Mononuclear cell (primary cell): ENCODE results near the gene ANKS4B. TPM values are rescaled to one million over a fixed set of nuclear protein-coding genes. Genes with fewer than 3 reads are reported as not detected.
"Not testable (repeated sequence)": the region's sequence is repeated elsewhere in the genome, so short reads cannot be mapped to it uniquely, and the experiment has no call there.

Experiments used
- H3K27me3 ChIP-seq: 2 replicates; pipeline ENCODE4 v1.6.0; 2011; ENCODE audit warnings: low read length, control low read depth; ENCODE audit not compliant: insufficient read depth
- H3K4me1 ChIP-seq: 2 replicates; pipeline ENCODE4 v1.5.1; 2011; ENCODE audit warnings: mild to moderate bottlenecking, low read length, control low read depth; ENCODE audit not compliant: insufficient read depth
- H3K4me3 ChIP-seq: 2 replicates; pipeline ENCODE4 v1.5.1; 2011; ENCODE audit warnings: mild to moderate bottlenecking, low read length, moderate library complexity
- H3K9me3 ChIP-seq: 2 replicates; pipeline ENCODE4 v1.5.1; 2011; ENCODE audit warnings: low read depth, mild to moderate bottlenecking, control low read depth, low read length
- total RNA-seq: library from RNA; depleted of rRNA; stranded (reverse); fragments of >200 nt; gene quantifications from one replicate; pipeline ENCODE4 v1.2.3, GENCODE V29; 2012

ANKS4B gene
- total RNA-seq, 1 donor, result not detected

GRCh38 chr16:21233045-21233520 is 416 bp upstream of the ANKS4B start:
- H3K4me1 ChIP-seq, result no peaks in the 10 kb centered on the region
- peaks cover 13% of the 10 kb centered on the region for H3K27me3 ChIP-seq
- no peaks in the 10 kb centered on the region for H3K9me3 ChIP-seq
- no peak overlapping the region for H3K4me3 ChIP-seq

DNA sequence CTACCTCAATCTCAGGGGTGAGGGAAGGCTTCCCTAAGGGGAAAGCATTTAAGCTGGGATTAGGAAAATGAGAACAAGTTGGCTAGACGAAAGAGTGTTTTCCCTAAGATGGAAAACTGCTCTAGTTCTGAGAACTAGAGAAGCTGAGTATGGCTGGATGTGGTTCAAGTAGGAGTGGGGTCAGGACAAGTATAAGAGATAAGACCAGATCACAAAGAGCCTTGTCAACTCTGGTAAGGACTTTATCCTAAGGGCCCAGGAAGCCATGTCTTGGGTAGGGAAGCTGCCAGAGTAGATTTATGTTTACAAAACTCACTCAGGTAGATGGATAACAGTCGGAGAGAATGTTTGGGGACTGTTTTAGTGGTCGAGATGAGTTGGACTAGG is 1.7 kb downstream of the ANKS4B start:
- peaks cover 10% of the 10 kb centered on the region for H3K27me3 ChIP-seq
- H3K9me3 ChIP-seq, result no peaks in the 10 kb centered on the region
- H3K4me3 ChIP-seq, result no peak overlapping the region
- H3K4me1 ChIP-seq, result no peaks in the 10 kb centered on the region

DNA sequence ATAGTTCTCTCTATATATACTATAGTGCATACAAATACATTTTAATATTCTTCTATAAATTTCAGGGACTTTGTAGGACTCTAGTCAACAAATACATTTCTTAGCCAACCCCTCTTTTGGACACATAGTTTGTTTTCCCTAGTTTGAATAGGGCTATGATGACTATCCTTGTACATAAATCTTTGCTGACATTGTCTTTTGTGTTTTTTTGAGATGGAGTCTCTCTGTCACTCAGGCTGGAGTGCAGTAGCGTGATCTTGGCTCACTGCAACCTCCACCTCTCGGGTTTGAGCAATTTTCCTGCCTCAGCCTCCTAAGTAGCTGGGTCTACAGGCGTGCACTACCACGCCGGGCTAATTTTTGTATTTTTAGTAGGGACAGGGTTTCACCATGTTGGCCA is 3.3 kb downstream of the ANKS4B start:
- H3K4me3 ChIP-seq, result no peak overlapping the region
- no peaks in the 10 kb centered on the region for H3K9me3 ChIP-seq
- no peaks in the 10 kb centered on the region for H3K4me1 ChIP-seq

DNA sequence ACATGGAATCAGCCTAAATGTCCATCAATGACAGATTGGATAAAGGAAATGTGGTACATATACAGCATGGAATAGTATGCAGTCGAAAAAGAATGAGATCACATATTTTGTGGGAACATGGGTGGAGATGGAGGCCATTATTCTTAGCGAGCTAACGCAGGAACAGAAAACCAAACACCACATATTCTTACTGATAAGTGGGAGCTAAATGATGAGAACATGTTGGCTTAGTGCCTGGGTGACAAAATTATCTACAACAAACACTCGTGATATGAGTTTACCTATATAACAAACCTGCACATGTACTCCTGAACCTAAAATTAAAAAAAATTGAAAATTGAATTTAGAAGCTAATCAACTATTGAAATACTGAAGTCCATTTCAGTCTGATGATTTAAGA is 6.1 kb downstream of the ANKS4B start:
- Histone ChIP-seq H3K4me1 (no peaks in the 10 kb centered on the region), H3K27me3 (no peaks in the 10 kb centered on the region), H3K9me3 (no peaks in the 10 kb centered on the region), H3K4me3 (no peak overlapping the region)

More for the DNA sequence above, 3.3 kb downstream of the ANKS4B start:
- H3K27me3 ChIP-seq, result peaks cover 6% of the 10 kb centered on the region

DNA sequence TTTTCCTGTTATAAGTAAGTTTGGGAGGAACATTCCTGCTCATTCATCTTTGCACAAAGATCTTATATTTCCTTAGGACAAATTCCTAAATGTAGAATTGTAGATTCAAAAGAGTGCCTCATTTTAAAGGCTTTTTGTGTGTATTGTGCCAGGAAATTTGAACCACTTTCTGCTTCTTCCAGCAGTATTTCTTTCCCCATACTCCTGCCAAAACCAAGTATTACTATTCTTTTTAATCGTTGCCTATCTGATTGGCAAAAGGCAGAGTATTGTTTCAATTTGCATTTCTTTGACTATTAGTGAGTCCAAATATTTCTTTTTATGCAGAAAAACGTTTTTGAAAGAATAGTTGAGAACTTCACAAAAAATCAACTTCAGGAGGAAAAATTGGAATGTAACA is 9.3 kb downstream of the ANKS4B start:
- no peaks in the 10 kb centered on the region for H3K9me3 ChIP-seq
- H3K27me3 ChIP-seq, result no peaks in the 10 kb centered on the region
- H3K4me3 ChIP-seq, result no peak overlapping the region
- H3K4me1 ChIP-seq, result no peaks in the 10 kb centered on the region

DNA sequence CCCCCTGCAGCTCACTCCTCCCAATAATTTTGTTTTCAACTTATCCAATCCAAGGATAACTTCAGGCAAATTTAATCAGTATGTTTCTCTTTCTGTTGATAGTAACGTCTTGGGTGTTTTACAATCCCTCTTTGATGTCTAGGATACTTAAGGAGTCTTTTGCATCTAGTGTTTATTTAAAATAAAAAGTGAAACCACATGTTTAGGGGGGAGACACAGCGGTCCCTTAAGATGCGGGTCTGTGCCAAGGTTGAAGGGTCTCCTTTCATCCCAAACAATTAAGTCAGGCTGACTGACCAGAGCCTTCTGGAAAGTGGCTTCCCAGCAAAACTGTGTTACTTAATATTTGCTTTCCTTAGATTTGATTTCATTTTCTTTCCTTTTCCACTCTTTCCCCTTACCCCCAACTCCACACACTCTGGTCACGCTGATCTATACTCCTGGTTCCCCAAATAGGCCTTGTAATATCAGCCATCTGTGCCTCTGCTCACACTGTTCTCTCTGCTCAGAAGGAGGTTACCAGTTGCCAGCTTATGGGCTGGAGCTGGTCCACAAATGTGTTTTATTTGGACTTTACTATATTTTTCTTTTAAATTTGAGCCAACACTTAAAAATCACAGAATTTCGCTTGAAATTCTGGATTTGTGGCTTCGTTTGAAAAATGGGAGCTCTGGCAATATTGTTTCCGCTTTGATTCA is 11.2 kb downstream of the ANKS4B start:
- Histone ChIP-seq H3K4me1 (no peaks in the 10 kb centered on the region), H3K4me3 (no peak overlapping the region), H3K9me3 (no peaks in the 10 kb centered on the region), H3K27me3 (no peaks in the 10 kb centered on the region)

GRCh38 chr16:21248179-21248578 is 14.7 kb downstream of the ANKS4B start:
- not testable (repeated sequence) for H3K4me1 ChIP-seq, H3K4me3 ChIP-seq, H3K27me3 ChIP-seq, H3K9me3 ChIP-seq

- H3K4me1 ChIP-seq, result no peaks in the 10 kb centered on the region
- H3K27me3 ChIP-seq, result no peaks in the 10 kb centered on the region
- no peaks in the 10 kb centered on the region for H3K9me3 ChIP-seq
- no peak overlapping the region for H3K4me3 ChIP-seq
These were observed 16.8 kb downstream of the ANKS4B start for GRCh38 chr16:21250072-21250923.

DNA sequence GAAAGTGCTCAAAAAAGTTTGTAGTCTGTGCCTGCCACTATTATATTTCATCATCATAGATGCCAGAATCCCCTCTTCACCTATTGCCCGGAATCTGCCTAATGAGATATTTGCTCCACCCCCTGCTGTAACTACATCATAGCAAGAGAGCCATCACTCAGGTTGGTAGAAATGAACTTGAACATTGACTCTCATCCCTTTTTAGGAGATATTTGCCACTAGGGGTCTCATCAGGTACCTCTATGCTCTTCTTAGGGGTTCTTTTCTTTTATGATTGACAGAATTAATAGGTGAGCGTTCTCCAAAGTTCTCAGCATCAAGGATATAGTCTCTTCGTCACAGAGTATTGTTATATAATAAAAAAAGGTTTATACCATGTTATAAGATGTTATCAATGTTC is 20.0 kb downstream of the ANKS4B start:
- Histone ChIP-seq H3K9me3 (no peaks in the 10 kb centered on the region), H3K4me3 (no peak overlapping the region), H3K27me3 (no peaks in the 10 kb centered on the region), H3K4me1 (no peaks in the 10 kb centered on the region)

GRCh38 chr16:21256636-21257035 is 23.1 kb downstream of the ANKS4B start:
- Histone ChIP-seq H3K27me3 (no peaks in the 10 kb centered on the region), H3K9me3 (no peaks in the 10 kb centered on the region), H3K4me1 (no peaks in the 10 kb centered on the region), H3K4me3 (no peak overlapping the region)

DNA sequence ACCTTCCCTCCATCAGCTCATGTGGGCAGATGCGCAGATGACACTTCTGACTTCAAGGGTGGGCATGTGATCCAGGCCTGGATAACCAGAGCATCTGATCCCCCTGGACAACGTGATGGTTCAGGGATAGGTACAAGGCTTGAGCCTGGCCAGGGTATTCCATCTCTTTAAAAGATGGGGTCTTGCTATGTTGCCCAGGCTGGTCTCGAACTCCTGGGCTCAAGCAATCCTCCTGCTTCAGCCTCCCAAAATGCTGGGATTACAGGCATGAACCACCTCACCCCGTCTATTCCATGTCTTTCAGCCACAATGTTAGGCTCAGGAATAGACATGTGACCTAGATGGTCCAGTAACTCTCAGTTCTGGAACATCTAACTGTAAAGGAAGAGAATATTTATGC is 23.8 kb downstream of the ANKS4B start:
- Histone ChIP-seq H3K27me3 (no peaks in the 10 kb centered on the region), H3K4me1 (no peaks in the 10 kb centered on the region), H3K4me3 (no peak overlapping the region), H3K9me3 (no peaks in the 10 kb centered on the region)

GRCh38 chr16:21260870-21261791 is 27.6 kb downstream of the ANKS4B start:
- no peaks in the 10 kb centered on the region for H3K27me3 ChIP-seq
- H3K9me3 ChIP-seq, result no peaks in the 10 kb centered on the region
- H3K4me3 ChIP-seq, result no peak overlapping the region
- peaks cover 5% of the 10 kb centered on the region for H3K4me1 ChIP-seq

- no peaks in the 10 kb centered on the region for H3K9me3 ChIP-seq
- H3K4me3 ChIP-seq, result no peak overlapping the region
- no peaks in the 10 kb centered on the region for H3K27me3 ChIP-seq
- peaks cover 5% of the 10 kb centered on the region for H3K4me1 ChIP-seq
These were observed 29.5 kb downstream of the ANKS4B start for GRCh38 chr16:21262779-21263639.
